NCI-H1436 (cell line): ENCODE measurements around the gene TMEM39A.
A peak's percentile ranks its signal among the peaks of the same experiment; 100 is the strongest.

Experiments used
- DNase-seq: peaks from one replicate; lab custom pipeline; 2025; lab: John Stamatoyannopoulos, UW

Gene TMEM39A

DNA sequence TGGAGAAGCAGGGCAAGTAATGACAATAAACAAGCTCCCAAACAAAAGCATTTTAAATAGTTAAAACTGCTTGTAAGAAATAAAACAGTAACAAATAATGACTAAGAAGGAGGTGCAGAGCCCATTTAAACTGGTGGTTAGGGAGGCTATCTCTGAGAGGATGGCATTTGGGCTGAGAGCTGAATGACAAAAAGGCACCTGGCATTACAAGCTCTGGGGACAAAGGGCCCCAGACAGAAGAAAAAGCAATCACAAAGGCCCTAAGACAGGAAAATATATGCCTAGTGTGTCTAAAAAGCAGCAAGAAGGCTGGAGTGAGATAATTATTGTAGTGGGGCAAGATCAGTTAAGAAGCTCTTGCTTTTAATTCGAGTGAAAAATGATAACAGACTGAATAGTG lies 9.6 kb downstream of the TMEM39A start:
- DNase-seq, result no peak

DNA sequence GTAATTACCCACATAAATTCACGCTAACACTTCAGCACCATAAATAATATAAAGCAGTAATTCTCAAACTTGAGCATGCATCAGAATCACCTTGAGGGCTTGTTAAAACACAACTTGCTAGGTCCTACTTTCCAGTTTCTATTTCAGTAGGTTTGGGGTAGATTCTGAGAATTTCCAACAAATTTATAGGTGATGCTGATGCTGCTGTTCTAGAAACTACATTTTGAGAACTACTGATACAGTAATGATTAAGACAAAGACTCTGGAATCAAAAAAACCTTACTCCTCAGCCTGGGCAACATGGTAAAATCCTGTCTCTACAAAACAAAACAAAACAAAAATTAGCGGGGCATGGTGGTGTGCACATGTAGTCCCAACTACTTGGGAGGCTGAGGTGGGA lies 18.8 kb downstream of the TMEM39A start:
- DNase-seq, result no peak

DNA sequence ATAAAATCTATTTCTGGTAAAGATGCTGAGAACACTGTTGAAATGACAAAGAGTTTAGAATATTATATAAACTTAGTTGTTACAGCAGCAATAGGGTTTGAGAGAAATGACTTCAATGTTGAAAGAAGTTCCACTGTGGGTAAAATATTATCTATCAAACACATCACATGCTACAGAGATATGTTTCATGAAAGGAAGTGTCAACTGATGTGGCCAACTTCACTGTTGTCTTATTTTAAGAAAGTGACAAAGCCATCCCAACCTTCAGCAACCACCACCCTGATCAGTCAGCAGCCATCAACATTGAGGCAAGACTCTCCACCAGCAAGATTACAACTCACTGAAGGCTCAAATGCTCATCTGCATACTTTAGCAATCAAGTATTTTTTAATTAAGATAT lies 20.2 kb downstream of the TMEM39A start:
- no peak for DNase-seq

GRCh38 chr3:119437691-119438258 lies 25.6 kb downstream of the TMEM39A start:
- no peak for DNase-seq

- DNase-seq, result no peak
Measured at GRCh38 chr3:119436977-119437376, 26.4 kb downstream of the TMEM39A start.

- DNase-seq, result no peak
Measured at GRCh38 chr3:119434703-119435102, 28.7 kb downstream of the TMEM39A start.

DNA sequence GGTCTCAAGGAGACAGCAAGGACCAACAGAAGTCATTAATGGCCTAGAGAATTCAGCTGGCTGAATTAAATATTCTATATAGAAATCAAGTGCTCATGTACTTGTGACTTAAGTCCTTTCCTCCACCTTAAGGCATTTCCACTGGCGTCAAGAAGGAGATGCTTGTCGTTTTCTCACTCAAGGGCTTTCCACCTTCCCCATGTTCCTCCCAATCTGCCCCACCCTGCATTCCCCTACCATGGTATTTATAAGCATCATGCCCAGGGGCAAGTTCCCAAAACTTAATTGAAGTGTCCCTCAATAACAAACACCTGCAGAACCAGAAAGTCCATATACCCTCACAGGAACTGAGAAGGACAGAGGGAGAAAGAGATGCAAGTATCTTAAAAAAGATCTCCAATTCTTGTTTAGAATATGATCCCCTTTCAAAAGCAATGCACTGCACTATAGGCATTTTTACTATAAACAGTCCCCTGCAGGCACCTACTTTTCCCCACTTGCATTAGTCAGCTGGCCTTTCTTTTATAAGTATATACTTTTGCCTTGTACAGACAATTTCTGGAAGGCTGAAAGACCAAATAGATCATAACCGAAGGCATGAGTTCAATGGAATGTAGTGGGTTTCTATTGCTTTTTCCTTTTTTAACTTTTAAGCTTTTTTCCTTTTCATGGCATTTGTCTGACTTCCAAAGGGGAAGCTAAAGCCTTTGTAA lies 29.6 kb downstream of the TMEM39A start:
- no peak for DNase-seq

DNA sequence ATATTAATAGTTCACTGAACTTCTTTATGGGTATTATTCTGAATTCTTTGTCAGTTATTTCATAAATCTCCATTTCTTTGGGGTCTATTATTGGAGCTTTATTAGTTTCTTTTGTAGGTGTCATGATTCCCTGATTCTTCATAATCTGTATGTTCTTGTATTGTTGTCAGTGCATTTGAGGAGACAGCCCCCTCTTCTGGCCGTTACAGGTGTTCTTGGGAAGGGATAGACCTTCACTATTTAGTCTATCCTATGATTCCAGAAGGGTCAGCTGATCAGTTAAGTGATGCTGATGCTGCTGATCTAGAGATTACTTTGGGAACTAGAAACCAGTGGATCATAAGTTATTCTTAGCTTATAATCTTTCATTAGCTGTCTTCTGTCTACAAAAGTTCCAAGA lies 34.9 kb downstream of the TMEM39A start:
- DNase-seq, result no peak

GRCh38 chr3:119427669-119428068 lies 35.7 kb downstream of the TMEM39A start:
- no peak for DNase-seq

DNA sequence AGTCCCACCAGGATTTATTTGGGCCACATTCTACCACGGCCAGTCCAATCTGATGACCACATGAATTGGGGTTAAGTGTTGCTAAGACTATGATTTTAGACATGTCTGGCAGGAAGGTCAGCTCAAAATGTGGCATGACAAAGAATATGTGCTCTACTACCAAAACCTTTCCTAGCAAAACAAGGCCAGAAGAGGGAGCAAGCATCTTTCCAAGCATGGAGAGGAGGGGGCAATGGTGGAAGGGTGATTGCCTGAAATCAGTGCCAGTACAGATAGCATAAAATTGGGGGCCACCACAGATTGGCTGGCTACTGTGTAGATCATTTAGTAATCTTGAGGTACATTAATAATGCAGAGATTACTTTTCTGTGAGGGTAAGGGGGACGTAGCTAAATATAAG lies 43.2 kb downstream of the TMEM39A start:
- no peak for DNase-seq

DNA sequence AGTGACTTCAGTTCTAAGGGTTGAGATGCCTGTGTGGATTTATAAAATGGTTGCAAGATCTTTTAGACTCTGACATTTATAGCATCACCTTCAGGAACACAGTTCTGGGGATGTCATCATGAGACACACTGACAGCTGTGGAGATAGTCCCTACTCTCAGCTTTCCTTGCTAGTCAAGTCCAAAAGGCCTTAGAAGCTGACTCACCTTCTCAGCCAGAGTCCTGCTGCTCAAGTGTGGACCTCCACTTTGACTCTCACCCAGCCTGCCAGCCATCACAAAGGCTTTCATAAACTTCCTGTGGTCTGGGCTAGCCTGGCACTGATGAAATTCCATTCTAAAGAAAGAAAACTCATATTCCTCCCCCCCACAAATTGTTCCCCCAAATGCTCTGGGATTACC lies 44.8 kb downstream of the TMEM39A start:
- no peak for DNase-seq

- DNase-seq, result no peak
Measured at GRCh38 chr3:119417771-119418512, 45.5 kb downstream of the TMEM39A start.

- no peak for DNase-seq
Measured at GRCh38 chr3:119416873-119417272, 46.5 kb downstream of the TMEM39A start.

- DNase-seq, result peak; percentile 13
Measured at GRCh38 chr3:119413603-119414280, 49.7 kb downstream of the TMEM39A start.

DNA sequence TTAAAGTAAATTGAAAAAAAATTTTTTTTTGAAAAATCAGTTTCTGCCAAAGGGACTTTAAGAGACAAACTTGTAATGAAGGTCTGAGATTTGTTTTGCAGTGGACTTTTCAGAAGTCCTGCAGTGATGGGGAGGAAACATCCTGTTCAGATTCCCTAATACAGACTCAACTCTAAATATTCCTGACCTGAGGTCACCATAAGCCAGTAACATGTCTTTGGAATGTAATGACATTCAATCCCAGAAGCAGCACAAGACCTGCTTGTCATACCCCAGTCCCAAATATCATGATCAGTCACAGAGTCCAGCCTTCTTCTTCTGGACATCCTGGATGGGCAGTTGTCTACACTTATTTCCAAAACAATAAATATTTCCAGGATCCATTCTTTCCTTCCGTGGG lies 53.6 kb downstream of the TMEM39A start:
- DNase-seq, result no peak

- no peak for DNase-seq
Measured at GRCh38 chr3:119408243-119408950, 55.0 kb downstream of the TMEM39A start.

DNA sequence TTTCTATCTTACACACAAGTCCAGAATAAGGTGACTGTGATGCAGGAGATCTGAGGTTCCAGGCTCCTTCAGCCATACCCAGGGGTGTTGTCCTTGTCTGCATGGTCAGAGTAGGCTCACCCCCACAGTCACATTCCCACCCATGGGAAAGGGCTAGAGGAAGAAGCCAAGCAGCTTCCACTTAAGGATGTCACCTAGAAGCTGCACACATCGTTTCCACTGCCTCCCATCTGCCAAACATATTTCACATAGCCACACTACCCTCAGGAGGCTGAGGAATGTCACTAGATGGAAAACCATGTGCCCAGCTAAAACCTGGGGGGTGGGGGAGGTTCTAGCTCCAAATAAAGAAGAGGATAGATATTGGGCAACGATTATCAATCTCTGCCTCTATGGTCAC lies 58.1 kb downstream of the TMEM39A start:
- no peak for DNase-seq

DNA sequence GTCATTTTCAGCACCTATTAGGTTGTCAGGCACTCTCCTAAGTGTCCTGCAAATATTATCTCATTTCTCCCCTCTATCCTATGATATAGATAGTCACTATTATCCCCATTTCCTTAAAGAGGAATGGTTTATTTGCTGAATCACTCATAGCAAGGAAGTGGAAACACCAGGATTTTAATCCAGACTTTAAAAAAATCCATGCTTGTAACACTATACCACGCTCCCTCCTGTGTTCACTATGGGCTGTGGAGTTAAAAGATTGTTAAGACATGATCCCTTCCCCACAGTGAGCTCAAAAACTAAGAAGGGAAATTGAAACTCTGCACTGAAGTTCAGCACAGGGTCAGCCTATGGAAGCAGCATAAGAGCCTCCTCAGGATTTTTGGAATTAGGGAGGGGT lies 60.2 kb downstream of the TMEM39A start:
- DNase-seq, result no peak

GRCh38 chr3:119402791-119403190 lies 60.6 kb downstream of the TMEM39A start:
- DNase-seq, result no peak

DNA sequence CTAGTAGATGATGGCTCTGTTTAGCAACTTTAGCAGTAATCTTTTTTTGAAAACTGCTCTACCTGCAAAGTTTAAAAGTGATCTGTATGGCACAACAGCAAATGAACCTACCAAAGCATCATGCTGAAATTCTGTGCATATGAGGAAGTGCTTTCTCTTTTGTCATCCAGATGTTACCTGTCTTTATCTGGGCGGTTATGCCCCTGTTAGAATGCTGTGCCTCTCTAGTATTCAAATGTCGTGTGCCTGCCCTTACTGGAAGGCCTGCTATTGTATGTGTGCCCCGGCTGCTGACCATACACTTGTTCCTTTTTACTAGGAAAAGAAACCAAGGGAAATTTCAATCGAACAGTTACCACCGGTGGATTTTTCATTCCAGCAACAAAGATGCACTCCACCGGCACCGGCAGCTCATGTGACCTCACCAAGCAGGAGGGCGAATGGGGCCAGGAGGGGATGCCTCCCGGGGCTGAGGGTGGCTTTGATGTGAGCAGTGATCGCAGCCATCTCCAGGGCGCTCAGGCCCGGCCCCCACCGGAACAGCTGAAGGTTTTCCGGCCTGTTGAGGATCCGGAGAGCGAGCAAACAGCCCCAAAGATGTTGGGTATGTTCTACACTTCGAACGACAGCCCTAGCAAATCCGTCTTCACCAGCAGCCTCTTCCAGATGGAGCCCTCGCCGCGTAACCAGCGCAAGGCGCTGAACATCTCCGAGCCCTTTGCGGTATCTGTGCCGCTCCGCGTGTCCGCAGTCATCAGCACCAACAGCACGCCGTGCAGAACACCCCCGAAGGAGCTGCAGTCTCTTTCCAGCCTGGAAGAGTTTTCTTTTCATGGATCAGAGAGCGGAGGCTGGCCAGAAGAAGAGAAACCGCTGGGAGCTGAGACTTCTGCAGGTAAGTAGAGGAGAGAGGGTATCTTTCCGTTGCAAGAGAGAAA lies 61.6 kb downstream of the TMEM39A start:
- no peak for DNase-seq

- no peak for DNase-seq
Measured at GRCh38 chr3:119401069-119401468, 62.3 kb downstream of the TMEM39A start.
